Fibroblast of the aortic adventitia (primary cell): ENCODE measurements around the gene FOXK2. TPM values are rescaled to one million over a fixed set of nuclear protein-coding genes. Genes with fewer than 3 reads are reported as not detected.

Experiments
- DNase-seq: peaks from one replicate; pipeline ENCODE4 v3.0.0-alpha.2; 2010; ENCODE audit warnings: low read depth
- H3K4me3 ChIP-seq: 2 replicates; pipeline ENCODE4 v1.5.1; 2011; ENCODE audit warnings: low read depth, mild to moderate bottlenecking, control low read depth, low read length, moderate library complexity
- total RNA-seq: library from RNA; depleted of rRNA; stranded (reverse); fragments of >200 nt; gene quantifications from 2 replicates; pipeline ENCODE4 v1.2.3, GENCODE V29; 2012; ENCODE audit warnings: low replicate concordance
- TF ChIP-seq, protein P1 (sequence below): IDR thresholded peaks from 2 replicates; pipeline ENCODE4 v1.5.1; 2011; ENCODE audit warnings: mild to moderate bottlenecking, low read length, control low read depth, inconsistent platforms; ENCODE audit not compliant: insufficient read depth

The FOXK2 gene
- total RNA-seq, 1 donor = 28.2 TPM

DNA sequence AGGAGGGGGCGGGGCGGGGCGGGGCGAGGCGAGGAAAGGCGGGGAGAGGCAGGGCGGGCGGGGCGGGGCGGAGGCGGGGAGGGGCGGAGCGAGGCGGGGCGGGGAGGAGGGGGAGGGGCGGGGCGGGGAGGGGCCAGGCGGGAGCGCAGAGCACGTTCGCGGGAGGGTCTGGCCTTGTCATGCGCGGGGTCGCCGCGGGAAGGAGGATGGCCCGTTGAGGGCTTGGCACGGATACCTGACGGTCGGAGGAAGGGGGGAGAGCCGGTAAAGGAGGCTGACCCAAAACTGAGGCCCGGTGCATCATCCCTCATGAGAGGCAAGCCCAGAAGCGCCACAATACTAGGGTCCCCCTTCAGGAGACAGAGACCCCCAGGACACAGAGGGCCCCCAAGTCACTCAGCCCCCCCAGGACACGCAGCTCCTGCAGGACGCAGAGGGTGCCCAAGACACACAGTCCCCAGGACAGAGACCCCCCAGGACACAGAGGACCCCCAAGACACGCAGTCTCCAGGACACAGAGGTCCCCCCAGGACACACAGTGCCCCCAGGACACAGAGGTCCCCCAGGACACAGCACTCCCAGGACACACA lies 129.3 kb downstream of the FOXK2 start:
- peak overlapping the region; percentile 69 for H3K4me3 ChIP-seq
- TF ChIP-seq, protein P1, sequence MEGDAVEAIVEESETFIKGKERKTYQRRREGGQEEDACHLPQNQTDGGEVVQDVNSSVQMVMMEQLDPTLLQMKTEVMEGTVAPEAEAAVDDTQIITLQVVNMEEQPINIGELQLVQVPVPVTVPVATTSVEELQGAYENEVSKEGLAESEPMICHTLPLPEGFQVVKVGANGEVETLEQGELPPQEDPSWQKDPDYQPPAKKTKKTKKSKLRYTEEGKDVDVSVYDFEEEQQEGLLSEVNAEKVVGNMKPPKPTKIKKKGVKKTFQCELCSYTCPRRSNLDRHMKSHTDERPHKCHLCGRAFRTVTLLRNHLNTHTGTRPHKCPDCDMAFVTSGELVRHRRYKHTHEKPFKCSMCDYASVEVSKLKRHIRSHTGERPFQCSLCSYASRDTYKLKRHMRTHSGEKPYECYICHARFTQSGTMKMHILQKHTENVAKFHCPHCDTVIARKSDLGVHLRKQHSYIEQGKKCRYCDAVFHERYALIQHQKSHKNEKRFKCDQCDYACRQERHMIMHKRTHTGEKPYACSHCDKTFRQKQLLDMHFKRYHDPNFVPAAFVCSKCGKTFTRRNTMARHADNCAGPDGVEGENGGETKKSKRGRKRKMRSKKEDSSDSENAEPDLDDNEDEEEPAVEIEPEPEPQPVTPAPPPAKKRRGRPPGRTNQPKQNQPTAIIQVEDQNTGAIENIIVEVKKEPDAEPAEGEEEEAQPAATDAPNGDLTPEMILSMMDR = no peak
- DNase-seq = no peak

DNA sequence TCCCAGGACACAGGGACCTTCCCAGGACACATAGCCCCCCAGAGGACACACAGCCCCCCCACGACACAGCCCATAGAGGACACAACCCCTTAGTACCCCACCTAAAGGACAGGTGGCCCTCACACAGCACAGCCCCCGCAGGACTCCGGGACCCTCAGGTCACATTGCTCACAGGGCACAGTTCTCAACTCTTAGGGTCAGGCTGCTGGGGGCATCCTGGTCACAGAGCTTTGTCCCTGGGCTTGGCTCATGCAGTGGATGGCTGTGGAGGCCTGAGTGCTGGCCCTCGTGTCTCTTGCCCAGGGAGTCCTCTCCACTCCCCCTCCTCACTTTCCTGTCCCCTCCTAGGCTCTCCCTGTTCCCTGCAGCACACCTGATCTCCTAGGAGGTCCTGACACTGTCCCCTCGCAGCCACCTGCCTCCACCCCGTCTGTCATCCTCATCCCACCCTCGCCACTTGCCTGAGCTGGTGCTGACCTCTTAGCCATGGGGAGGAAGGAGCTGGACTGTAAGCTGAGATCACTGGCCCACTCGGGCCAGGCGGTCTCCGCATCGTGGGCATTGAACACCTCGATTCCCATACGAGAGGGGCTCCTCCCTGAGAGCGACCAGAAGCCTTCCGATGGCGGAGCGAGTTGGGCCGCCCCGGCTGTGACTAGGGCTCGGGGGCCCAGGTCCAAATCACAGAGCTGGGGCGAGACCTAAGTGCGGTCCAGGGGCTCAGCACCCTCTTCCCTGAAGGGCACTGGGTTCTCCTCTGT lies 130.1 kb downstream of the FOXK2 start:
- TF ChIP-seq, protein P1 = no peak
- no peak for DNase-seq
- H3K4me3 ChIP-seq = no peak overlapping the region

DNA sequence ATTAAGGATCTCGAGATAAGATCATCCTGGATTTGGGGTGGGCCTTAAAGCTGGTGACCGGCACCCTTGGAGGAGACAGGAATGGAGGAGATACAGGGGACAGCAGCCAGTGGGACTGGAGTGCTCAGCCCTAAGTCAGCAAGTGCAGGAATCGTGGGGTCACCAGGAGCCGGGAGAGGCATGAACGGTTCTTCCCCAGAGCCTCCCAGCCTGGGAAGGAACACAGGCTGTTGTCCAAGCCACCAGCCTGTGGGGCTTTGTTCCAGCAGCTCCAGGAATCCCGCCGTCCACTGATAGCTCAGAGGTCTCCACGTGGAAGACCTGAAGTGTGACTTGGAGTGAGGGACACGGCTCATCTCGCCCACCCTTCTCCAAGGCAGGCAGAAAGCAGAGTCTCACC lies 131.2 kb downstream of the FOXK2 start:
- TF ChIP-seq, protein P1 = no peak
- no peak overlapping the region for H3K4me3 ChIP-seq
- no peak for DNase-seq

DNA sequence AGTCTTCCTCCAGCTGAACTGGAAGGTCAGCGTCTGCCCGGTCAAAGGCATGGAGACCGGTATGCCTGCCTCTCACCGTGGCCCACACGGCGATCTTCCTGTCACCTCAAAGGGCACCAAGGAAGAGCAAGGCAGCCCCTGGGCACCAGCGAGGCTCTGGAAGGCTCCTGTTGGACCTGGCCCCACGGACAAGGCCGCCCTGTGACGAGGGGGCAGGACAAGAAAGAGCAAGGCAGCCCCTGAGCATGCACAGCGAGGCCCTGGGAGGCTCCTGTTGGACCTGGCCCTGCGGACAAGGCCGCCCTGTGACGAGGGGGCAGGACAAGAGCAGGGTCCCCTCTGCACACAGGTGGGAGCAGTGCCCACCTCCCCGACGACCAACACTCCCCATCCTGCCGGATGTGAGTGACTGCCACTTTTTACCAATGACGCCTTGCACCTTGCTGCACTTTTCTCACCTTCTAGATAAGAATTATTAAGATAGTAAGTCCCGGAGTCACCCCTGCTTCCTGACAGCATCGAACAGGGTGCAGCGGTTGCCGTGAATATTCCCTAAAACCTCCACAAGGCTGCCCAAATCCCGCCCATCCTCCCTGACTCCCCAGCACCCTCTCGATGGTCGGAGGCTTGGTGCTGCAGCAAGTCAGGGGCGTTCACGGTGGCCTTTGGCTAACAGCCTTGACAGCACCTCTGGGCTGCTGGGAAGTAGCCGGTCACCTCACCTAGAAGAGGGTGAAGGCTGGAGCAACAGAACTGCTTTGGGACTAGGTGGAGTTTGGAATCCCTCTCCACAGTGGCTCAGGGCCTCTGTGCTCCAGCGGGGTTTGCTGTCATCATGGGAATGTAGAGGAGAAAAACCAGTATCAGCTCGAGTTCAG lies 134.4 kb downstream of the FOXK2 start:
- DNase-seq = no peak
- no peak overlapping the region for H3K4me3 ChIP-seq
- TF ChIP-seq, protein P1 = no peak

Other genes starting within 250 kb of the FOXK2 start
- 28.9 and 52.7 TPM in 2 replicates for gene CSNK1D, start 246.0 kb upstream of the FOXK2 start, total RNA-seq
- not detected in 2 replicates for gene CD7, start 202.1 kb upstream of the FOXK2 start, total RNA-seq
- gene SECTM1, start 186.0 kb upstream of the FOXK2 start, total RNA-seq = 9.8 and 34.2 TPM in 2 replicates
- not detected in 2 replicates for gene TEX19, start 160.5 kb upstream of the FOXK2 start, total RNA-seq
- gene UTS2R, start 148.0 kb upstream of the FOXK2 start, total RNA-seq = not detected in 2 replicates
- gene HEXD, start 101.4 kb upstream of the FOXK2 start, total RNA-seq = 9.4 and 30.0 TPM in 2 replicates
- gene OGFOD3, start 101.1 kb upstream of the FOXK2 start, total RNA-seq = 18.7 and 80.2 TPM in 2 replicates
- gene CYBC1, start 69.0 kb upstream of the FOXK2 start, total RNA-seq = 46.4 and 119 TPM in 2 replicates
- 27.9 and 35.0 TPM in 2 replicates for gene NARF, start 61.0 kb upstream of the FOXK2 start, total RNA-seq
- 32.0 and 47.0 TPM in 2 replicates for gene WDR45B, start 128.7 kb downstream of the FOXK2 start, total RNA-seq
- 8.4 and 8.5 TPM in 2 replicates for gene RAB40B, start 179.0 kb downstream of the FOXK2 start, total RNA-seq
- gene FN3KRP, start 197.0 kb downstream of the FOXK2 start, total RNA-seq = 5.6 and 18.7 TPM in 2 replicates
- 0.74 and 2.8 TPM in 2 replicates for gene FN3K, start 215.9 kb downstream of the FOXK2 start, total RNA-seq
- gene TBCD, start 232.3 kb downstream of the FOXK2 start, total RNA-seq = 39.5 and 80.3 TPM in 2 replicates